GM21619 (cell line): Measurements from ENCODE around the gene NEK4.
A peak's percentile ranks its signal among the peaks of the same experiment; 100 is the strongest.
"Not testable (repeated sequence)": the region's sequence is repeated elsewhere in the genome, so short reads cannot be mapped to it uniquely, and the experiment has no call there.

ENCODE experiments used
- ATAC-seq: cut with Tn5 transposase; IDR thresholded peaks from one replicate; pipeline ENCODE4 v1.9.1; 2021; ENCODE audit not compliant: unreplicated experiment

NEK4 gene

DNA sequence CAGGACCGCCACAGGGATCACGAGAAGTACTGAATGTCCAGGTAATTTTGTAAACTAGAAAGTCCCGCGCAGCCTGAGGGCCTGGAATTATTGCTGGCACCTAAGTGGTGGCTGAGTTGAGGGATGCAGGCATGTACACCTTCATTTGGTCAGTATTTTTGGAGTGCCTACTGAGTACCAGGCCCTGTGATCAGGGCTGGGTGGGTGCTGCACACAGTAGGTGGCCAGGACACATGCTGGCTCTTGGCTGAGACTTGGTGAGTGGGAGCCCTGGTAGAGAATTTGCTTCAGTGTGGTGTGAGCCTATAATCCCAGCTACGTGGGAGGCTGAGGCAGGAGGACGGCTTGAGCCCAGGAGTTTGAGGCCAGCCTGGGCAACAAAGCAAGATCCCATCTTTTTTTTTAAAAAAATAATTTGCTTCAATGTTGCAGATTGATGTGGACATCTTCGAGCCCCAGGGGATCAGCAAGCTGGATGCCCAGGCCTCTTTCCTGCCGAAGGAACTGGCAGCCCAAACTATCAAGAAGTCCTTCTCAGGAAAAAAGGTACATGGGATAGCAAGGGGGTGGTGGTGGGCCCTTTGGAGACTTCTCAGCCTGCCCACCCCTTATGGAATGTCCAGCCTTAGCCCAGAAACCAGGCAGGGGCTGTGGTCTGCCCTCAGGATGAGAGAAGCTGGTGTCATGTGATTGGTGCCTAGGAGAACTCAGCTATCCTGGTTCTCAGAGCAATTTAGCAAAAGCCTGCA lies 9.3 kb upstream of the NEK4 start:
- no peak for ATAC-seq

- ATAC-seq, result peak; percentile 73
Measured at GRCh38 chr3:52779011-52779836, 8.5 kb upstream of the NEK4 start.

- ATAC-seq, result no peak
Measured at GRCh38 chr3:52777959-52778805, 7.4 kb upstream of the NEK4 start.

DNA sequence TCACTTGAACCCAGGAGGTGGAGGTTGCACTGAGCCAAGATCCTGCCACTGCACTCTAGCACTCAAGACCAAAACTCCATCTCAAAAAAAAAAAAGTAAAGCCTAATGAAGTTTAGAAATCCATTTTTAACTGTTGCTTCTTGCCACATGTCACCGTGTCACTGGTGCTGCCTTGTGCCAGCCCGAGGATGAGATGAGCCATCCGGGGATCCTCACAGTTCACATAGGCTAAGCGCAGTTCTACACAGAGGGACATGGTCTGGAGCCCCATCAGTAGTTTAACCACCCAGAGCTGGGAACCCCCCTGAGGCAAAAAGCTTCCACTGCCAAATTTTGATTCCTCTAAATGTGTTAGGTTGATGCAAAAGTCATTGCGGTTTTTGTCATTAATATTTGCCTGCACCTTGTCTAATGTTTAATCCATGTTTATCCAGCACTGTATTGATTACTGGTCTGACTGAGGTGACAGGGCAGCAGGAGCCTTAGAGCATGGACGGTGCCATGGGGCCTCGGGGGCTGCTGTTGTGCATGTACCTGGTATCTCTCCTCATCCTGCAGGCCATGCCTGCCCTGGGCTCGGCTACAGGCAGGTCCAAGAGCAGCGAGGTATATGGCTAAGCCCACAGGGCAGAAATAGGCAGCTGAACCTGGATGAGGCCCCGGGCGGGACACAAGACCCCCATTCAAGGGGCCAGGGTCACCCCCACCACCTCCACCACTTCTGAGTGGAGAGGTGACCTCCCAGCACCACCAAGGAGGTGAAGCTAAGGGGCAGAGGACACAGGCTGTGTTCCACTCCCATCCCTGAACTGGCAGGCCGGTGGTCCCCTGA lies 6.6 kb upstream of the NEK4 start, which contains the start of gene ITIH1:
ITIH1 (plus strand) TSS at position 473 of the 832 bp plus-strand sequence; CDS start at position 490, 17 bp downstream.
- ATAC-seq, result no peak

GRCh38 chr3:52776486-52776885 lies 5.7 kb upstream of the NEK4 start:
- ATAC-seq, result not testable (repeated sequence)

DNA sequence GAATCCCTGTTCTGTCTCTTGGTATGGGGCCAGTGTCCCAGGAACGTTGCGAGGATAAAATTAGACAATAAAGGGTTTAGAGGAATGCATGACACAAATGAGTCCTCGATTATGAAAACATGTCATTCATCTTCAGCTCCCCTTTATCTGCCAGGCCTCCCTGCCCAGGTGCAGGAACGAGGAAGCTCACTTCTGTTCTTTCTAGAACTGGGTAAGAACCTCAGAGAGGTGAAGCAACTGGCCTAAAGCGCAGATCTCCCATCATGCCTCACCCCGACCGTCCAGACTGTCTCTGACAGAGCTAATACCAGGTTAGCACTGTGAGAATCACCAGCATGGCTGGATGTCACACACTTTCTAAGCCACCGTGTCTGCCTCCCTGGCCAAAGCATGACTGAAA lies 5.1 kb upstream of the NEK4 start:
- no peak for ATAC-seq

DNA sequence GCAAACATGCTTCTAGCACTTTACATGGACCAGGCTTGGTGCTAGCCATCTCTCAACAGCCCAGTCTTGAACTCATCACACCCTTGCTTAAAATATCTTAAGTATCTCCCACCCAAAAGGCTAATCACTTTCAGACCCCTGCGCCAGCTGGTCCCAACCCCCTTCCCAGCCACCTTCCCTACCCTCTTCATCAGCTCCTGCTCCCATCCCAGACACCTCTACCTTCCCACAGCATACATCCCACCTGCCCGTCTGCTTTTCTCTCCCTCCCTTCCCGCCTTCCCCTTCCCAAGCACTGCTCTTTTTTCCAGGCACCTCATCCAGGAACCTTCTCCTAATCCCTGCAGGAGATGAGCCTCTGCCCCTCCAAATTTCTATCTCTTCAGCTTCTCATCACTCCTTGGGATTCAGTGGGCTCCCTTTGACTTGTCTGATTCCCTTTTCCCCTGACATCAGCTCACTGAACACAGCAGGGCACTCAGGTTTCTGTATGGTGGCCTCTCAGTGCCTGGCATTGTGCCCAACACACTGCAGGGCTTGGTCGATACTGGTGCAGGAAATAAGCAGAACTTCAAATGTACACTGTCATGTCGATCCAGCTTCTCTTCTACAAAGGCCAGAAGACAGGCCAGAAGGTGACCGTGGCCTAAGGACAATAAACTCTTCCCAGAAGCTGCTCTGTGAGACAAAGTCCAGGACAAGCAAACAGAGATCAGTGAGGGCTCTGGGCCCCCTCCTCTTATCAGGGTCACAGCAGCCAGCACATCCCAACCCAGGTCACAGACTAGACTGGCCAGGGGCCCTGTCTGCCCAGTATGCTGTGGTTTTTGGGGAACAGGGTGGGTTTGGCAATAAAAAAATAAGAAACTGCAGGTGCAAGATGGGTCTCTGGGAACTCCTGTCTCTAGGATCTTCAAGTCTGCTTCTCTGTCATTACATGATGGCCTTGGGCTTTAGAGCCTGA lies 4.4 kb upstream of the NEK4 start:
- ATAC-seq, result no peak

DNA sequence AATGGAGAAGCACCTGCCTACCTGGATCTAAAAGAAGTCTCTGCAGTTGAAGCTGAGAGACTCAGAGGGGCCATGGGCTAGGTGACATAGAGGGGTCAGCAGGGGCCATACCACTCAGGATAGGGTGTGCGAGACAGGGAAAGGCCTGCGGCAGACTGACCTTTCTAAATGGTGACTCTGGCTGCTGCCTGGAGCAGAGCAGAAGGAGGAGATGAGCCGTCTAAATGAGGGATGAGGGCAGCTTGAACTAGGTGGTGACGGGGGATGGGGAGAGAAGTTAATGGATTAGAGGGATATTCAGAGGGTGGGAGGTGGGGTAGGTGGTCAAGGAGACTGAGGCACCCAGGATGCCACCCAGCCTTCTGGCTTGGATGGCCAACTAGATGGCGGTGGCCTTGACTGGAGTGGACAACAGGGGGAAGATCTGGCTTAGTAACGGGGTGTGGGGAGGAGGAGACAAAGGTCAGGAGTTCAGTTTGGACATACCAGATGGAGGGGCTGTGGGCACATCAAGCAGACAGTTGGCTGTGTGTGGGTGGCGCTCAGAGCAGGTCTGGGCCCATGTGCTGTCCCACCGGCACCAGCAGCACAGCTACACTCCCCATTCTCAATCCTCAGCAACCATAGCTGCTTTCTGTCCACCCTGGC lies 3.5 kb upstream of the NEK4 start:
- no peak for ATAC-seq

- ATAC-seq, result no peak
Measured at GRCh38 chr3:52773361-52774065, 2.8 kb upstream of the NEK4 start.

- no peak for ATAC-seq
Measured at GRCh38 chr3:52771702-52772101, 962 bp upstream of the NEK4 start.

DNA sequence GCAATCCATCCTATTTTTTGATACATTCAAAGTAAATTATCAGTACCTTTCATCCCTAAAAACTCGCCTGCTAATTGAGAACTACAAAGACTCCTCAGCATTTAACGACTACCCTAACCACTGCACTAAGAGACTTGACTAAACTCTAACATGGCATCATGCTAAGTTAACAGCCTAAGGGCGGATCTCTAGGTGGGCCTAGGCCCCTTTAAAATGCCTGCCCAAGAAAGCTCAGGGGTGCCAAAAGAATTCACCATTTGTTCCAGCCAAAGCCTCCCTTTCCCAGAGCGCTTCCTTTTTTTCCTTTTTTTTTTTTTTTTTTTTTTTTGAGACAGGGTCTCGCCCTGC lies 568 bp upstream of the NEK4 start:
- peak; percentile 12 for ATAC-seq

DNA sequence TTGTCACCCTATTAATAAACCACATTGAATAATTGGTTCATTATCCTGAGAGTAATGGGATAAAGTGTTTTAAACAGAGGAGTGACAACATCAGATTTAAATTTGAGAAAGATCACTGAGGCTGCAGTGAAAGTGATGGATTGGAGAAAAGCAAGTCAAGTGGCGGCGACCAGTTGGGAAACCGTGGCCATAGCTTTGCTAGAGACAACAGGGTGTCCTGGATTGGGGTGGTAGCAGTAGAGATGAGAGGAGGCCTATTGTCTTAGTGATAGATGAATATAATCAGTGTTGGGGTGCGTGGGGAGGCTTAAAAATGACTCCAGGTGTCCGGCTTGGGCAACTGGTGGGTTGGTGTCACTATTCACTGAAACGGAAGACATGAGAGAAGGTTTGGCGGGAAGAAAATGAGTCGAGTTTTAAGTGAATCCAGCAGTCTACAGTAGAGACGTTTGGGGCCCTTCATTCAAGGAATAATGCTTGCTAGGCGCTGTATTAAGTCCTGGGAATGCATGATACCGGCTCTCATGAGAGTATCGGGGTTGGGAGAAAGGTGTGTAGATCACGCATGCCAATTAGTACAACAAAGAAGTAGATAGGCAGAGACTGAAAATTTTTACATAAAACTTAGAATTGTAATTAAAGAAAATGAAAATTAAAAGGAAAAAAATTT lies 819 bp downstream of the NEK4 start:
- ATAC-seq, result no peak

GRCh38 chr3:52763466-52763865 lies 7.3 kb downstream of the NEK4 start:
- no peak for ATAC-seq

GRCh38 chr3:52756141-52756540 lies 14.6 kb downstream of the NEK4 start:
- ATAC-seq, result no peak

DNA sequence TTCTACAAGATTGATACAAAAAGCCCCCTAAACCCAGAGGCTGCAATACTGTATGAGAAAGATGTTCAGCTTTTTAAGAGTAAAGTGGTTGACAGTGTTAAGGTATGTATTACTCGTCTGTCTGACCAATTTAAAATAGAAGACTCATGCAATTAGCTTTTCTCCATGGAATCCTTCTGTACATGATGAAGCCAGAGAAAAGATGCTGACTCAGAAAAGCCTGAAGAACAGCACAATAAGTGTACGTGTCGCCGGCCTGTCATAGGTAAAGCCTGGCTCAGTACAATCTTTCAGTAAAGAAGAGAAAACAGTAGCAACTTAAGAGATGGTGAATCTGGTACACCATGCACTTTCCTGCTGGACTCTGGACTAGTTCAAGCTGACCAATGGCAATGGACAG lies 16.4 kb downstream of the NEK4 start:
- no peak for ATAC-seq

DNA sequence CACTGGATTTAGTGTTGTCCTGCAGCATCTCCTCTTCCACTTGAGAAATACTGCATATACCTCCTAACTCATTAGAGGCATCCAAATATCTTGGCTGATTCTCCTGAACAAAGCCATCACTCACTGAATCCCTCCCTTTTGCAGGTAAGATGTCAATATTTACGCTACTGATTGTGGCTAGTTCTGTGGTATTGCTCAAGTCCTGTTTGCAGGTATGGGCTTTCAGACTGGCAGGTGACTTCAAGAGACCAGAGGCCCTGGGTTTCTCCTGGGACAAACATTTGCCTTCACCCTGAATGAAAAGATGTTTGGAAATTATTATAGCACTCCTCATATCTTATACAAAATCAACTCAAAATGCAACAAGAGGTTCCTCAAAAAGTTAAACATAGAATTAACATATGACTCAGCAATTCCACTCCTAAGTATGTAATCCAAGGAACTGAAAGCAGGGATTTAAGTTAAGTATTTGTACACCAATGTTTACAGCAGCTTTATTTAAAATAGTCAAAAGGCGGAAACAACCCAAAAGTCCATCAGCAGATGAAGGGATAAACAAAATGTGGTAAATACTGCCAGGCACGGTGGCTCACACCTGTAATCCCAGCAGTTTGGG lies 18.6 kb downstream of the NEK4 start:
- no peak for ATAC-seq

DNA sequence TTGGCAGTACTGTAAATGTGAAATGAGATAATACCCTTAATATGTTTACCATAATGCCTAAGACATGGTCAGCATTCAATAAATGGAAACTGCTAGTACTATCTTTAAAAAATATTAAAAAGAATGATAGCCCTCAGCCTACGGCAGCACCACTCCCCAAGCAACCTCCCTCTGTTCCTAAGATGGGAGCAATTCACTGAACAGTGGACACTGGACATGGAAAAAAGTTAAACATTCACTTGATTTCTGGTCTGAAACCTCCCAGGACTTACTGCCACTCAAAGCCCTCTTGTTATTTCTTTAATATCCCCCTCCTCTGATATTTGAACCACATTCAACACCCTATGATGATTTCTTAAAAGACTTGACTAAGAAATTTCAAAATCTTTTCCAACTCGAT lies 27.0 kb downstream of the NEK4 start:
- ATAC-seq, result no peak
